Measurements from ENCODE around the gene ARNT2.

GRCh38 chr15:80559320-80559693, 155.1 kb downstream of the ARNT2 start:
- TF ChIP-seq CTCF (CRISPR knock-in tag; IDR thresholded peaks at IDR 0.05) (no peak), REST (IDR thresholded peaks at IDR 0.05; ENCODE audit: borderline replicate concordance in 1 of 2, low read depth in 1 of 2, low read length in 2 of 2) (no peak), THAP7 (CRISPR knock-in tag; IDR thresholded peaks at IDR 0.05) (no peak), SP1 (IDR thresholded peaks at IDR 0.05) (no peak), SP1 (CRISPR knock-in tag; IDR thresholded peaks at IDR 0.05) (no peak), EZH2 (conservative IDR thresholded peaks at IDR 0.05; ENCODE audit: low read depth, low read length) (no peak), ZNF639 (CRISPR knock-in tag; conservative IDR thresholded peaks at IDR 0.05) (no peak)

Measured in HepG2 (cell line).